Epithelial cell of esophagus (primary cell): ENCODE measurements around the gene SH3BP4.

Experiments
- DNase-seq: peaks from one replicate; pipeline ENCODE4 v3.0.0; 2010; ENCODE audit warnings: low read depth
- H3K4me3 ChIP-seq: 2 replicates; pipeline ENCODE4 v1.5.1; 2011; ENCODE audit warnings: mild to moderate bottlenecking, low read length, control low read depth
- TF ChIP-seq, protein P1 (sequence below): IDR thresholded peaks from 2 replicates; pipeline ENCODE4 v1.5.1; 2011; ENCODE audit warnings: low read depth, mild to moderate bottlenecking, low read length, control low read depth, inconsistent platforms; ENCODE audit not compliant: insufficient read depth; ENCODE audit errors: missing control alignments

The SH3BP4 gene

DNA sequence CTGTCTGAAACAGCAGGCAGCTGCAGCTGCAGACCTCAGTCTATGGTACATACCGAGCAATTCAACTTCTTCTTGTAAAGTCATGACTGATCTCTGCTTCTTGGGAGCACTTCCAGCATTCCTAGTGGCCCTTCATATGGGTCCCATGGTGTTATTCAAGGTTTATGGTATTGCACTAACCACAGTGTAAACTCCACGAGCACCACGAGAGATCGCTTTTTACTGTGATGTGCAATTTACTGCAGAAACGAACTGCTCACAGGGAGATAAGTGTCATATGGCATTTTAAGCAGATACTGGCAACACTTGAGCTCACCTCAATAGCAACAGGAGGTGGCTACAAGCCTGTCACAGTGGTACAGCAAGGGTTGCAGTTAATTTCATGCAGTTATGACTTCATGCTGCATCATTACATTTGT, 38.6 kb upstream of the SH3BP4 start:
- TF ChIP-seq, protein P1, sequence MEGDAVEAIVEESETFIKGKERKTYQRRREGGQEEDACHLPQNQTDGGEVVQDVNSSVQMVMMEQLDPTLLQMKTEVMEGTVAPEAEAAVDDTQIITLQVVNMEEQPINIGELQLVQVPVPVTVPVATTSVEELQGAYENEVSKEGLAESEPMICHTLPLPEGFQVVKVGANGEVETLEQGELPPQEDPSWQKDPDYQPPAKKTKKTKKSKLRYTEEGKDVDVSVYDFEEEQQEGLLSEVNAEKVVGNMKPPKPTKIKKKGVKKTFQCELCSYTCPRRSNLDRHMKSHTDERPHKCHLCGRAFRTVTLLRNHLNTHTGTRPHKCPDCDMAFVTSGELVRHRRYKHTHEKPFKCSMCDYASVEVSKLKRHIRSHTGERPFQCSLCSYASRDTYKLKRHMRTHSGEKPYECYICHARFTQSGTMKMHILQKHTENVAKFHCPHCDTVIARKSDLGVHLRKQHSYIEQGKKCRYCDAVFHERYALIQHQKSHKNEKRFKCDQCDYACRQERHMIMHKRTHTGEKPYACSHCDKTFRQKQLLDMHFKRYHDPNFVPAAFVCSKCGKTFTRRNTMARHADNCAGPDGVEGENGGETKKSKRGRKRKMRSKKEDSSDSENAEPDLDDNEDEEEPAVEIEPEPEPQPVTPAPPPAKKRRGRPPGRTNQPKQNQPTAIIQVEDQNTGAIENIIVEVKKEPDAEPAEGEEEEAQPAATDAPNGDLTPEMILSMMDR: no peak
- no peak overlapping the region for H3K4me3 ChIP-seq
- DNase-seq: no peak

DNA sequence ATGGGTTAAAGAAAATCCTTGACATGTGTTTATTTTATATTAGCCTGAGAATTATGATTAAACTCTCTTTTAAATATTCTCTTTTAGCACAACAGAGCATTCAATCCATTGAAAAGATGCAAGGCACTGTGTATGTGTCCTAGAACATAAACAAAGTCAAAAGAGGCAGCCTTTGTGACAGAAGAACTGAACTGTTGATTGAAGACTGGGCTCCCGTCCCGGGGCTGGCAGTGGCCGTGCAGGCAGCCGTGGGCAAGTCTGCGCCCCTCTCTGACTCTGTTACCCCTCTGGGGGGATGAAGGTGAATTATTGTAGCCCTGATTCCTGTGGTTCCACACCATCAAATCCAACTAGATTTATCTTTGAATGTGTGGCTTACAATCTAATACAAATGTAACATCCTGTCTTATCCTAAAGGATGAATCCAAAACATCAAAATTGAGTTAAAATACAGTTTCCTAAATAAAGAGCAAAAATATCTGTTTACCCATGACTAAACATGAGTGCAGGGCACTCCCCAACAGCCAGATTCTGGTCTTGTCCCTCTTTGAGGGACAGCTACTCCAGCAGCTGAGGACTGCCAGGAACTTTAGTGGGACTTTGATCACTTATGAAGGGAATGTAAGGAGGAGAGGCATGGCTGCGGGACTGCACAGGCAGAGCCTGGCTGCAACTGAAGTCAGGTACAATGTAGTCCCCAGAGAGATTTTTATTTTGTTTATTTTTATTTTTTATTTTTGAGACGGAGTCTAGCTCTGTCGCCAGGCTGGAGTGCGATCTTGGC, 37.3 kb upstream of the SH3BP4 start:
- no peak overlapping the region for H3K4me3 ChIP-seq
- no peak for DNase-seq
- TF ChIP-seq, protein P1: no peak

DNA sequence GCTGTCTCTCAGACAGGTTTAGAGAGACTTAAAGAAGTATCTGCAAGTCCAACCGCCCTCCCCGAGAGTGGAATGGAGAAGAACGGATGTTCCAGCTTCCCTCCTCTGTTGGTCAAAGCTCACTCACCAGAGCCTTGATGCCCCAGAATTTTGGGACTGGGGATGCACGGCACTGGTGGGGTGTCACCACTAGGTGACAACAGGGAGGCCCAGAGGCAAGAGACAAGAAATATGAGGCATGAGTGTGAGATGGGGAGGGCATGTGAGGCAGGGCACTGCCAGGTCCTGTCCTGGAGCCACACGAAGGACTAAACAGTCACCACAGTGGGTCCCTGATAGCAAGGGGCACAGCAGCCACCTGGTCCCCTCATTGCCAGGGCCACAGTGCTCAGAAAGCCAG, 35.1 kb upstream of the SH3BP4 start:
- H3K4me3 ChIP-seq: no peak overlapping the region
- TF ChIP-seq, protein P1: no peak
- no peak for DNase-seq

DNA sequence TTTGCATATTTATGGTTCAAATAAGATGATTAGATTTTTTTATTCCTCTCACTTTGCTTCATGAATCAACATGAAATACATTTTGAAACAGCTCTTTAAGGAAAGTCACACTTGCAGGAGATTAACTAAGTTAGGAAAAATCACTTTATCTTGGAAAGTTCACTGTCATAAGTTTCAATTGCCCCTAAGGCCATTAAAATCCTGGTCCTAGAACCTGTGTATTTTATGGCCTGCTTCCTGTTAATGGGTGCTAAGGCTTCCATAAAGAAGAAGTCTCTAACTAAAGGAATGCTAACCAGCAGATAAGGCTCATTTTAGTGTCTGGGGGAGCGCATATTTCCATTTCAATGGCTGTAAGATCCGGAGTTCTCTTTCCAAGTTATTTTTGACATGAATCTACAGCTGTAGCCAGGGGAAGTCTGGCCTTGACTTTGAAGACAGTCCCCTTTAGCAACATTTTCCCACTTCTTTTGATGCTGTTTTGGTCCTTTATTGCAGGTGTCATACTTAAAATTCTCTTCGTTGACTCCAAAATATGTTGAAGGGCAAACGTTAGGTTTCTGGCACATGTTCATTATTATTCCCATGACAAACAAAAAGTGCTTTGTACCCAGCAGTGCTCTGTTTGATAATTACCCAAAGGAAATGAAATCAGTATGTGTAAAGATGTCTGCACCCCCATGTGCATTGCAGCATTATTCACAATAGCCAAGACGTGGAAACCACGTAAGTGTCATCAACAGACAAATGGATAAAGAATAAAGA, 34.4 kb upstream of the SH3BP4 start:
- TF ChIP-seq, protein P1: no peak
- no peak for DNase-seq
- H3K4me3 ChIP-seq: no peak overlapping the region

DNA sequence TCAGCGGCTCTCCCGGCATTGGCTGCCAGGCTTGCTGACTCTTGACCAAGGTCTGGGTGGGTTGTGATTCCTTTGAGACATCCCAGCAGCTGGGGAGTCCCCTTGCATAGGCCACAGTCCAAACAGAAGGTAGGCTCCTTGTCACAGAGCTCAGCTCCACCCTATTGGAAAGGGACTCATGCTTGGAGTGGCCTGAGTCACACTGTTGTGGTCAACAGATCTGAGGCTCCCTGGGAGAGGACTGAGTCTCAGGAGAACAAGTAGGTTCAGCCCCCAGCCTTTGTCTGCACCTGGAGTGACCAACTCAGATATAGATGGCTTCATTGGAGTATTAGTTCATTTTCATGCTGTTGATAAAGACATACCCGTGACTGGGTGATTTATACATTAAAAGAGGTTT, 32.1 kb upstream of the SH3BP4 start:
- no peak overlapping the region for H3K4me3 ChIP-seq
- DNase-seq: no peak
- TF ChIP-seq, protein P1: no peak

DNA sequence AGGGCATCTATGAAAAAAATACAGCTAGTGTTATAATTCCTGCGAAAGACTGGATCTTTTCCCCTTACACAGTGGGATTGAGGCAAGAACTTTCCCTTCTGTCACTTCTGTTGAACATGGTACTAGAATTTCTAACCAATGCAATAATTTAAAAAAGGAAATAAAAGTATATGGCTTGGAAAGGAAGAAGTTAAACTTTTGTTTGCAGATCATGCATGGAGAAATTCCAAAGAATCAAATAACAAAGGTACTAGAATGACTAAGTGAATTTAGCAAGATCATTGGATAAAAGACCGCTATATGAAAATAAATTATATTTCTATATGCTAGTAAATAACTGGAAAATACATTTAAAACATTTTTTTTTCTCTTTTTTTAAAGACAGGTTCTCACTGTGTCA, 31.0 kb upstream of the SH3BP4 start:
- H3K4me3 ChIP-seq: no peak overlapping the region
- DNase-seq: no peak
- TF ChIP-seq, protein P1: no peak
